ACC112 (cell line): ENCODE data around the gene RNF144B.

Experiments used
- H2AFZ ChIP-seq: fragments of 200-600 bp; sonication (generic); one replicate; pipeline ENCODE4 v1.6.0; 2017; ENCODE audit warnings: antibody characterized with exemption, low read length; ENCODE audit not compliant: unreplicated experiment
- H3K27ac ChIP-seq: fragments of 200-600 bp; sonication (generic); 2 replicates; pipeline ENCODE4 v1.5.1; 2014; ENCODE audit warnings: low read depth, mild to moderate bottlenecking, antibody characterized with exemption, low read length, moderate library complexity
- H3K27me3 ChIP-seq: fragments of 200-600 bp; sonication (generic); 2 replicates; pipeline ENCODE4 v1.6.1; 2014; ENCODE audit warnings: mild to moderate bottlenecking, antibody characterized with exemption, low read length, moderate library complexity, mixed read lengths; ENCODE audit not compliant: insufficient read depth
- H3K36me3 ChIP-seq: fragments of 200-600 bp; sonication (generic); 2 replicates; pipeline ENCODE4 v1.6.1; 2016; ENCODE audit warnings: mild to moderate bottlenecking, antibody characterized with exemption, low read length, moderate library complexity, mixed read lengths; ENCODE audit not compliant: insufficient read depth
- H3K4me1 ChIP-seq: fragments of 200-600 bp; sonication (generic); one replicate; pipeline ENCODE4 v1.6.1; 2016; ENCODE audit warnings: low read length, mixed read lengths; ENCODE audit not compliant: insufficient read depth, unreplicated experiment, control insufficient read depth
- H3K4me3 ChIP-seq: fragments of 200-600 bp; sonication (generic); 2 replicates; pipeline ENCODE4 v1.5.1; 2014; ENCODE audit warnings: mild to moderate bottlenecking, low read depth, low read length
- H3K79me2 ChIP-seq: fragments of 200-600 bp; sonication (generic); one replicate; pipeline ENCODE4 v1.6.0; 2016; ENCODE audit warnings: low read length; ENCODE audit not compliant: control insufficient read depth, unreplicated experiment, insufficient read depth

Gene RNF144B

DNA sequence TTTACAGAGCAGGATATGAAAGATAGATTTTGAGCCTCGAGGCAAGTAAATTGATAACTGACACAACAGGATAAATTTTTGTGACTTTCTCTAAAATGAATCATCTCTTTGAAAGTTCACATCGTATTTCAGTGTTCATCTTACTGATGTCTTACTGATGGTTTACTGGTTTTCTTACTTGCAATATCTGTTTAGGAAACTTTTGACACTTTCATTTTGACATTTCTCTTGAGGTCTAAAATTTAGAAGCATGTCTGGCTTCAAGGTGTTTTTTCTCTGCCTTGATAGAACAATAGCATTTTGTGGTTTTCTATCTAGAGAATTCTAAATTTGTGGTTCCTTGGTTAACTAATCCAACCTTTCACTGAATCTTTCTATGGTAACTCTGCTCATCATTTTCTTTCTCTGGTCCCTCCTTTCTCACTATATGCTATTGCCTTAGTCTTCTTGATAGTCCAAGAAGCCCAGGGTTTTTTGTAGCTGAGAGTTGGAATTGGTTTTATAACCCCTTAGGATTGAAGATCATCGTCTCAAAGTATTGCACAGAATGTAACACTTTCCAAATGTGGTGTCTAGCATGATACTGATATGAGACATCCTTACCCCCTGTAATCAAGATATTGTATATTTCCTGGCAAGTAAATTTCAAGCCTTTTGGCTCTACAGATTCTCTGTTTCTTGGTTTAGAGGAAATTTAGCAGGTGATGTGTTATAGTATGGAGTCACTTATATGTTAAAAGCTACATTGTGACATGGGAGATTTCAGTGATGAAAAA lies 98.7 kb downstream of the RNF144B start:
- Histone ChIP-seq H3K4me1 (peaks cover 4% of the 10 kb centered on the region), H3K27me3 (no peaks in the 10 kb centered on the region), H3K79me2 (no peaks in the 10 kb centered on the region), H2AFZ (no peak overlapping the region), H3K4me3 (no peak overlapping the region), H3K36me3 (no peaks in the 10 kb centered on the region), H3K27ac (no peak overlapping the region)

DNA sequence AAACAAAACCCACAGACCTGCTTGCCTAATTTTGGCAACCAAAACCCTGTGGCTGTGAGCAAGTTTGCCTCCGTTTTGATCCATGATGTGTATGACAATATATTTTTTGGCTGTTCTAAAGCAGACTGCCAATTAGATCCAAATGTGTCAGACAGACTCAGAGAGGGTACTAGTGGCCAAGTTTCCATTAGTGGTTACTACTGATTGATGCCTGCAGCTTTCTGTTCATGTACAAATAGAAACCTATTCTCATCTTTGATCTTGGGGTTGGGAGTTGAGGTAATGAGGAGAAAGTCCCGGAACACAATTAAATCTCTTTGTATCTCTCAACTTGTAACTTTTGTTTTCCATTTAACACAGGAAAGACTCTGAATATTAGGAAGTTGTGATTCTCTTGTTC lies 100.9 kb downstream of the RNF144B start:
- Histone ChIP-seq H3K4me3 (no peak overlapping the region), H2AFZ (no peak overlapping the region), H3K36me3 (no peaks in the 10 kb centered on the region), H3K79me2 (no peaks in the 10 kb centered on the region), H3K27me3 (no peaks in the 10 kb centered on the region), H3K27ac (no peak overlapping the region), H3K4me1 (peaks cover 4% of the 10 kb centered on the region)

DNA sequence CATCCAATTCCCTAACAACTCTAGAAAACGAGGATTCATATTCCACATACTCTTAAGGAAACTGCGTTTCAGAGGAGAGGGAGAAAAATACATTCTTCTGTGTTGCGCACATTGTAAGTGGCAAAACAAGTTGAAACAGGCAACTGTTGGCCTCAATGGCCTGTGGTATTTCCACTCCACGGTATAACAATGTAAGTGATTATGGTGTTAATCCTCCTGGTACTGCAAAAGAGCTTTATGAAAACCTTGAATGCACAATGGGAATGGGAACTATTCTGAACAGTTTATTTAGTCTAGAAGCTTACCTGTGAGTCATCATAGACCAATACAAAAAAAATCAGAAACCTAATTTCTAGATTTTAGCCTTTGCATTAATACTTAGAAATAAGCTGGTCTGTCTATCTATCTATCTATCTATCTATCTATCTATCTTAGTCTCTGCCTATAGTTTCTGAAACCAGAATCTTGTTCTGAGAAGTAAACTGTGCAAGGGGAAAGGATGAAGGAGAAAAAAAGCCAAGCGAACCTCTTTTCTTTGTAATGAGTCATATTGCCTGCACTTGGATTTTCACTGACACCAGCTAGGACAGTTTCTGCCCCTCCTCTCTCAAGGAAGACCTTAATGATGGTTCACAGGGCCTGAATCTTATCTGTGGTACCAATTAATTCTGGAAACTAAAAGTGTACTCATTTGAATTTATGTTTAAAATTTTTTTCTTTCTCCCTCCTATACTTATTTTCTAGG lies 101.5 kb downstream of the RNF144B start:
- H3K4me3 ChIP-seq, result no peak overlapping the region
- no peaks in the 10 kb centered on the region for H3K36me3 ChIP-seq
- H2AFZ ChIP-seq, result no peak overlapping the region
- peaks cover 4% of the 10 kb centered on the region for H3K4me1 ChIP-seq
- no peak overlapping the region for H3K27ac ChIP-seq
- no peaks in the 10 kb centered on the region for H3K79me2 ChIP-seq
- no peaks in the 10 kb centered on the region for H3K27me3 ChIP-seq

DNA sequence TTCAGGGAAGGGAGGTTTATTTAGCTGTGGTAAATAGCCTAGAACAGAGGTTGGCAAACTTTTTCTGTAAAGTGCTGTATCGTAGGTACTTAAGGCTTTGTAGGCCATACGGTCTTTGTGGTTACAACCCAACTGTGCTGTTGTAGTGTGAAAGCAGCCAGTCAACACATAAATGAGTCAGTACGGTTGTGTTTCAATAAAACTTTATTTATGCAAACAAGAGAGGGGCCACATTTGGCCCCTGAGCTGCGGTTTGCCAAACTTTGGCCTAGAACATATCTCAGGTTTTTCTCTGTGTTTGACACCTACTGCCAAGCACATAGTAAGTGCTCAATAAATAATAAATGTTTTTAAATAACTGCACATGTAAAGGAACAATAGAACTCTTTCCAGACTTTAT lies 102.2 kb downstream of the RNF144B start:
- Histone ChIP-seq H3K4me3 (no peak overlapping the region), H2AFZ (no peak overlapping the region), H3K27me3 (no peaks in the 10 kb centered on the region), H3K79me2 (no peaks in the 10 kb centered on the region), H3K4me1 (peaks cover 4% of the 10 kb centered on the region), H3K27ac (no peak overlapping the region), H3K36me3 (no peaks in the 10 kb centered on the region)

DNA sequence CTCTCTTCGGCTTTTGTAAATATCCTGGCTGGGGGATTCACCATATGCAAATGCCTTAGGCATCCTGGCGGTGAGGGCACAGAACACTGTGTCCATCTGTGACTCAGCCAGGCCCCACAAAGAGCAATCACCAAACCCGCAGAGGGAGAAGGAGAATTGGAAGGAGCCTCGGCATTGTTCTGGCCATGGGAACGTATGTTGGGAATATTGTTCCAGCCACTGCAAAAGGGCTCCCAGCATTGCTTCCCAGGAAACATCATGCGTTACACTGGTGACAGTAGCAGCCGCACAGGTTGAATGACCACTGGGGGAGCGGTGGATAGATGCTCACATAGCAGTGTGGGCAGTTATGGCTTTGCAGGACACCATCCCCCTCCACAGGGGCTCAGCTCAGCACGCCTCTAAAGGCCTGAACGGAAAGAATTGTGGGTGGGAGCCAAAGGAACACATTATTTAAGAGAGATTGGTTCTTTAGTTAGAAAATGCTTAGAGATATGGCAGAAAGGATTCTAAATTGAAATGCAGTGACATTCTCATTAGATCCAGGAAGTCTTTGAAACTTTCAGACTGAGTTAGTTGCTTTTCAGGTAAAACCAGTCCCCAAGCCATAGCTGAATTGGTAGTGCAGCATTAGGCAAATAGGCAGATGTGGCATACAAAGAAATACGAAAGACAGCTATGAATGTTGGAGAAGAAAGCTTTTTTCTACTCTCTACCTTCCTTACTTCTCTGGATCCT lies 104.3 kb downstream of the RNF144B start:
- Histone ChIP-seq H2AFZ (no peak overlapping the region), H3K4me1 (peaks cover 4% of the 10 kb centered on the region)

DNA sequence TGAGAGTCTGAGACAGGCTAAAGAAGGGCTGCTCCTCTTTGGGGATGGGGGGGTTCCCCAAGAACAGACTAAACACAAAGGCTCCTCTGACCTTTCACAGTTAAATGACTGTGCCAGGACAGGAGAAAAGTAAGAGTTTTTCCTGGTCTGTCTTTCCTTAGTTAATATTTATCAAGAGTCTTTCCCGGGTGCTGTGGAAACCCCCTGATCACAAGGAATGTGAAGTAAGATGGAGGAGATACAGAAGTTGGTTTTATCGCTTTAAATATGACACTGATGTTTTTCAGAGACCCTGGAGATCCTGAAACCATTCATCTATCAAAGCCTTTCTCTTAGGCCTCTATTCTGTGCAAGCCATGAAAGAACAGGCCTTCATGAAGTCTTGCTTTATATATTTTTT lies 105.8 kb downstream of the RNF144B start:
- Histone ChIP-seq H3K27ac (no peak overlapping the region), H3K36me3 (no peaks in the 10 kb centered on the region), H3K27me3 (0 out of 2 replicates have a peak, but pooled peaks cover 5% of the 10 kb centered on the region), H3K4me1 (peaks cover 4% of the 10 kb centered on the region), H3K4me3 (no peak overlapping the region), H3K79me2 (no peaks in the 10 kb centered on the region), H2AFZ (no peak overlapping the region)

More for the DNA sequence above, 104.3 kb downstream of the RNF144B start:
- H3K4me3 ChIP-seq, result no peak overlapping the region
- H3K36me3 ChIP-seq, result no peaks in the 10 kb centered on the region
- no peak overlapping the region for H3K27ac ChIP-seq
- H3K79me2 ChIP-seq, result no peaks in the 10 kb centered on the region
- 0 out of 2 replicates have a peak, but pooled peaks cover 5% of the 10 kb centered on the region for H3K27me3 ChIP-seq

DNA sequence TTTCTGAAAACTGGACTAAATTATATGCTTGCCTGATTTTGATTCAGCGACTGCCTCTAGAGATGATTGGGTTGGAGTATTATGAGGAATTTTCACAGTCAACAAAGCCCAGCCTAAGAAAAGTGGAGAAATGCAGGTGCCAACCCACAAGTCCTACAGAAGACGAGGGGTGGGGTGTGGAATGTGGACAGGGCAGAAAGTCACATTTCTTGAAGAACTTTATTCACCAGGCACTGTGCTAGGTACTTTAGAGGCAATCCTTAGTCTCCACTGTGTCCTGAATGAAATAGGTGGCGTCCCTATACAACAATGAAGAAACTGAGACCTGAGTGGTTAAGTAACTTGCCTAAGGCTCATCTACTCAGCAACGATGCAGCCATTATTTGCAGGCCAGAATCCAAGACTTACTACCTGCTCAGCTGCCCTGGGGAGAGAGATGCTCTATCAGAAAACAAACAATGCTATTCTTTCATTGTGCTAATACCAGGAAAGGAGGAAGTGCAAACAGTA lies 106.3 kb downstream of the RNF144B start:
- Histone ChIP-seq H3K27ac (no peak overlapping the region), H2AFZ (no peak overlapping the region), H3K36me3 (no peaks in the 10 kb centered on the region), H3K4me1 (peaks cover 2% of the 10 kb centered on the region), H3K27me3 (0 out of 2 replicates have a peak, but pooled peaks cover 5% of the 10 kb centered on the region), H3K4me3 (no peak overlapping the region), H3K79me2 (no peaks in the 10 kb centered on the region)

DNA sequence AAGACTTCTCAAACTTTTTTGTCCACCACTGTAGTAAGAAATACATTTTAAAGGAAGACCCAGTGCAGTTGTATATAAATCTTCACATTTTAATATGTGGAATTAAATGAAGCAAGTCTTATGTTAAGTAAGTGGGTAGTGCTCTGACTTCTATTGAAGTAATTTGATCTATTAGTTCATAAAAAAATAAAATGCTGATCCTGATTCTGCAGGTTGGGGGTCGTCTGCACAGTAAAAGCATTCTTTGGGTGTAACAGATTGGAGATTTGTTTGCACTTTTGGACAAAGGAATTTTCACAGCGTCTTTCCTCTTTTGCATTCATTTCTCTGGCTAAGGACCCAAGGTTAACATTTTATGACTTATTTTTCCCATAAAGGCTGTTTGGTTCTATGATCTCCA lies 106.8 kb downstream of the RNF144B start:
- Histone ChIP-seq H3K79me2 (no peaks in the 10 kb centered on the region), H3K27ac (no peak overlapping the region), H3K4me1 (no peaks in the 10 kb centered on the region), H3K4me3 (no peak overlapping the region), H2AFZ (no peak overlapping the region), H3K27me3 (0 out of 2 replicates have a peak, but pooled peaks cover 5% of the 10 kb centered on the region), H3K36me3 (no peaks in the 10 kb centered on the region)

DNA sequence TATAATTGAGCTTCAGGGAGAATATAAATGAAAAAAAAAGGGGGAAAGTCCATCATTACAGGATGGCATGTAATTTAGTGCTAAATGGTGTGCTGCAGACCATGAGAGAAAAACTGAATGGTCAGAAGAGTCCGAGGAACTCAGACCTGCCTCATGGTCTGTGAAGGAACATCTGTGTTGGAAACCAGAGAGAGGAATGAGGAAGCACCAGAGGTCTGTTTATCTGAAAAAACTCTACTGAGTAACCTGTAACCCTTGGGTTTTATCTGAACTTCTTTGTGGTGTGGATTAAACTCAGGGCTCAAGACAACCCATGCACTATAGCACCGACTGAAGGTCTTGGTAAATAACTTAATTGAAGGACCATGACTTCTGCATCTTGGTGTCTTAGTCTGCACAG lies 108.1 kb downstream of the RNF144B start:
- no peak overlapping the region for H3K4me3 ChIP-seq
- H3K4me1 ChIP-seq, result no peaks in the 10 kb centered on the region
- H3K27ac ChIP-seq, result no peak overlapping the region
- no peaks in the 10 kb centered on the region for H3K36me3 ChIP-seq
- no peak overlapping the region for H2AFZ ChIP-seq
- 0 out of 2 replicates have a peak, but pooled peaks cover 5% of the 10 kb centered on the region for H3K27me3 ChIP-seq
- no peaks in the 10 kb centered on the region for H3K79me2 ChIP-seq

DNA sequence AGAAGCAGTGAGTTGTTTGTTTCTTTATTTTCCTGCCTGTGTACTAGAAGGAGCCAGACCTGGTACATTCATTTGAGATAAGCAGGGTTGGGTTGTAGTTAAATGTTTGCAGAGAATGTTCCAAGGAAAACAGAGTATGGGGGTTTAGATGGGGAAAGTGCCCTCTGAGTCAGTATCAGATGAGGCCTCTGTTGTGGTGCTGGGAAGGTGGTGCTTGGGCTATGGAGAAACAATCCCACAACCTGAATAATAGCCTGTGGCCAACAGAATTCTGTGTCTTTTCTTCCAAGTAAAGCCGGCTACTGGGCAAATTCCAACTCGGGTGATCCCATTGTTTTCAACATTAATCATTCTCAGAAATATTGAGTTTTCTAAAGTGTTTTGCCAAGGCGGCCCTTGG lies 109.3 kb downstream of the RNF144B start:
- Histone ChIP-seq H3K4me3 (no peak overlapping the region), H2AFZ (no peak overlapping the region), H3K27me3 (0 out of 2 replicates have a peak, but pooled peaks cover 5% of the 10 kb centered on the region), H3K79me2 (no peaks in the 10 kb centered on the region), H3K27ac (no peak overlapping the region), H3K4me1 (peaks cover 3% of the 10 kb centered on the region), H3K36me3 (no peaks in the 10 kb centered on the region)
